IPS DF 6.9 (cell line): ENCODE data around the gene NEUROG1.
A peak's percentile ranks its signal among the peaks of the same experiment; 100 is the strongest.
"Not testable (repeated sequence)": the region's sequence is repeated elsewhere in the genome, so short reads cannot be mapped to it uniquely, and the experiment has no call there.

Source experiments
- DNase-seq: peaks from one replicate; pipeline ENCODE4 v3.0.0-alpha.2; 2013; ENCODE audit warnings: low read depth, low spot score
- H3K27ac ChIP-seq: one replicate; pipeline ENCODE4 v1.5.1; 2013; ENCODE audit warnings: low read length, control low read depth
- H3K27me3 ChIP-seq: 2 replicates; pipeline ENCODE4 v1.6.1; 2013; ENCODE audit warnings: mild to moderate bottlenecking, low read length; ENCODE audit not compliant: control insufficient read depth, insufficient read depth
- H3K36me3 ChIP-seq: 2 replicates; pipeline ENCODE4 v1.6.1; 2013; ENCODE audit warnings: low read length; ENCODE audit not compliant: control insufficient read depth, insufficient read depth
- H3K4me1 ChIP-seq: 2 replicates; pipeline ENCODE4 v1.6.1; 2013; ENCODE audit warnings: low read length; ENCODE audit not compliant: control insufficient read depth, insufficient read depth
- H3K4me3 ChIP-seq: 2 replicates; pipeline ENCODE4 v1.5.1; 2013; ENCODE audit warnings: mild to moderate bottlenecking, low read length
- H3K9me3 ChIP-seq: 2 replicates; pipeline ENCODE4 v1.6.1; 2013; ENCODE audit warnings: low read length, inconsistent platforms; ENCODE audit not compliant: control insufficient read depth, insufficient read depth
- WGBS: extraction: QIAGEN DNeasy Blood & Tissue Kit; methylation state at CpG from one replicate; pipeline ENCODE4 v1.1.7; 2013; ENCODE audit warnings: mixed read lengths, missing lambda C conversion rate; ENCODE audit not compliant: insufficient read length, insufficient coverage; 5-methylcytosine and 5-hydroxymethylcytosine counted together

NEUROG1 gene

DNA sequence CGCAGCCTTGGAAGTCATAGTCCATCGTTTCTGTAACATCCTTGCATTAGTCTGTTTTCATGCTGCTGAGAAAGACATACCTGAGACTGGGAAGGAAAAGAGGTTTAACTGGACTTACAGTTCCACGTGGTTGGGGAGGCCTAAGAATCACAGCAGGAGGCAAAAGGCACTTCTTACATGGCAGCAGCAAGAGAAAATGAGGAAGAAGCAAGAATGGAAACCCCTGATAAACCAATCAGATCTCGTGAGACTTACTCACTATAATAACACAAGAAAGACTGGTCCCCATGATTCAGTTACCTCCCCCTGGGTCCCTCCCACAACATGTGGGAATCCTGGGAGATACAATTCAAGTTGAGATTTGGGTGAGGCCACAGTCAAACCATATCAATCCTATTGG is 40.2 kb downstream of the NEUROG1 start:
- peaks cover 60% of the 10 kb centered on the region for H3K27me3 ChIP-seq
- H3K9me3 ChIP-seq: not testable (repeated sequence)
- no CpG with 5 or more reads among the region's 4 CpGs for WGBS

DNA sequence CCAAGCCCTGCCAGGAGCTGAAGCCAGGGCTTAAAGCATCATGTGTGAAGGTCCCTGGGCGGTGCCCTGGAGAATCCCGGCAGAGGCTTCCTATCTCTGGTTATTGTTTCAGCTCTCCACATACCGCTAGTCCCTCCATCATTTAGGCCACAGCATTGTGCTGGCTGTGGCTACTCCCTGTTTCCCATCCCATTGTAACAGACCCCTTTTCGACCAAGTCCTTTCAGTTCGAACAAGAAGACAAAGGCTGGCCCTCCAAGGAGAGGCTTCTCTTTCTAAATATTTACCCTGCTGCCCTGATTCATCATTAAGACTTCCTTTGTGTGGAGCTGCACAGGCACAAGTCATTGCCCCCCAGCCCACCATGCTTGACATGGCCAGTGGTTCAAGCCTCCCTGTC is 41.6 kb downstream of the NEUROG1 start:
- H3K36me3 ChIP-seq: no peaks in the 10 kb centered on the region
- no peak overlapping the region for H3K4me3 ChIP-seq
- DNase-seq: no peak
- H3K4me1 ChIP-seq: peaks cover 16% of the 10 kb centered on the region
- no peak overlapping the region for H3K27ac ChIP-seq
- H3K27me3 ChIP-seq: peaks cover 73% of the 10 kb centered on the region
- WGBS: no CpG with 5 or more reads among the region's 5 CpGs
- no peaks in the 10 kb centered on the region for H3K9me3 ChIP-seq

More for the DNA sequence above, 40.2 kb downstream of the NEUROG1 start:
- DNase-seq, H3K4me1 ChIP-seq, H3K36me3 ChIP-seq, H3K27ac ChIP-seq, H3K4me3 ChIP-seq: not testable (repeated sequence)

DNA sequence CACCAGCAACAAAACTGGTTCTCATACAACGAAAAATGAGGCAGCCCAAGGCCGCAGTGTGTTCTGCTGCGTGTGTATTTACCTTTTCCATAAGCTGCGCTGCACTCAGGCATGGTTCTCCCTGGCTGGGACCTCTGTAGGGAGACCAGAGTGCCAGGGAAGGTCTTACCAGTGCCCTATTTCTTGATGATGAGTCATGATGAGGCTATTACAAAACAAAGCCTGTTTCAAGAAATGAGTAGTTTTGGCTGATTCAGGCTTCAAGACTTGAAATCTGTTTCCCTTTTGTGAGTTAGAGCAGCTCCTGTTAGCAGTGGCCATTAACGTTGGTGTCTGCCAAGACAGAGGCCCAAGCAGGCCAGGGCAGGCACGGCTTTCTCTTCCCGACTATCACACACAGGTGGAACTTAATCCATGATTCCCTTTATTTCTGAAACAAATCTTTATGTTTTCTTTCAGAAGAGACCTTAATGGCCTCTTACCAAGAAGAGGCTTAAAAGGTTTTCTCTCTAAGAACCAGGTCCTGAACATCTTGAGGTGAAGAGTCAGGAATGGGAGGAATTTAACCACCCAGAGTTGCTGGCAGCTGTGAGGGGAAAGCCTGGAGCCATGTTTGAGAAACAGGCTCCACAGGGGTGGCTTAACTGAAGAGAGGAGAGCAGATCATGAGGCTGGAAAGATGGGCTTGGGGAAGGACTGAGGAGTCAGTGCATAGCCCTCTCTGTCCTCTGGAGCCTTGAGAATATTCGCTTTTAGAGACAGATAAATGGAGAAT is 42.2 kb downstream of the NEUROG1 start:
- peaks cover 77% of the 10 kb centered on the region for H3K27me3 ChIP-seq
- H3K4me3 ChIP-seq: no peak overlapping the region
- H3K36me3 ChIP-seq: no peaks in the 10 kb centered on the region
- H3K9me3 ChIP-seq: no peaks in the 10 kb centered on the region
- WGBS: no CpG with 5 or more reads among the region's 8 CpGs
- no peak for DNase-seq
- H3K27ac ChIP-seq: no peak overlapping the region
- H3K4me1 ChIP-seq: peaks cover 16% of the 10 kb centered on the region

DNA sequence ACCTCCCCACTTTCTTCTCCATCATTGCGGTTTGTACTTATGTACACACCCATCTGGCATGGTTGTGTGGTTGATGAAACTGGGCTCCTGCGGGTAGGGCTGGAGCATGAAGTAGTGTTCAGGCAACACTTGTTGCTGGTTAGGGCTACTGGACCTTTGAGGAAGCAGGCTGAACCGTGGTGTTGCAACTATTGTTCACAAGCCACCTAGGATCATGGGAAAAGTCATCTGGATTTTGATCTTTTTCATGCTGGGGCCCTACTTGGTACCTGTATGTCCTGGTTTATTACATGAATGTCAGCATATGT is 43.5 kb downstream of the NEUROG1 start:
- Histone ChIP-seq H3K36me3 (no peaks in the 10 kb centered on the region), H3K27me3 (peaks cover 82% of the 10 kb centered on the region), H3K4me3 (no peak overlapping the region), H3K4me1 (peaks cover 18% of the 10 kb centered on the region), H3K9me3 (no peaks in the 10 kb centered on the region), H3K27ac (no peak overlapping the region)
- DNase-seq: no peak
- WGBS: no CpG with 5 or more reads among the region's 3 CpGs

- DNase-seq: no peak
- Histone ChIP-seq H3K36me3 (no peaks in the 10 kb centered on the region), H3K27ac (no peak overlapping the region), H3K4me3 (peak overlapping the region; percentile 20; the same call in 1 of the 2 replicates), H3K9me3 (no peaks in the 10 kb centered on the region), H3K4me1 (peaks cover 18% of the 10 kb centered on the region), H3K27me3 (peaks cover 85% of the 10 kb centered on the region)
- no CpG with 5 or more reads among the region's 40 CpGs for WGBS
Measured at GRCh38 chr5:135491552-135492318, 44.0 kb downstream of the NEUROG1 start.

- H3K4me1 ChIP-seq: peaks cover 18% of the 10 kb centered on the region
- peaks cover 89% of the 10 kb centered on the region for H3K27me3 ChIP-seq
- no peak overlapping the region for H3K27ac ChIP-seq
- DNase-seq: no peak
- H3K4me3 ChIP-seq: no peak overlapping the region; the same call in 1 of the 2 replicates
- WGBS: no CpG with 5 or more reads among the region's 14 CpGs
- no peaks in the 10 kb centered on the region for H3K9me3 ChIP-seq
- no peaks in the 10 kb centered on the region for H3K36me3 ChIP-seq
Measured at GRCh38 chr5:135491038-135491551, 44.7 kb downstream of the NEUROG1 start.

DNA sequence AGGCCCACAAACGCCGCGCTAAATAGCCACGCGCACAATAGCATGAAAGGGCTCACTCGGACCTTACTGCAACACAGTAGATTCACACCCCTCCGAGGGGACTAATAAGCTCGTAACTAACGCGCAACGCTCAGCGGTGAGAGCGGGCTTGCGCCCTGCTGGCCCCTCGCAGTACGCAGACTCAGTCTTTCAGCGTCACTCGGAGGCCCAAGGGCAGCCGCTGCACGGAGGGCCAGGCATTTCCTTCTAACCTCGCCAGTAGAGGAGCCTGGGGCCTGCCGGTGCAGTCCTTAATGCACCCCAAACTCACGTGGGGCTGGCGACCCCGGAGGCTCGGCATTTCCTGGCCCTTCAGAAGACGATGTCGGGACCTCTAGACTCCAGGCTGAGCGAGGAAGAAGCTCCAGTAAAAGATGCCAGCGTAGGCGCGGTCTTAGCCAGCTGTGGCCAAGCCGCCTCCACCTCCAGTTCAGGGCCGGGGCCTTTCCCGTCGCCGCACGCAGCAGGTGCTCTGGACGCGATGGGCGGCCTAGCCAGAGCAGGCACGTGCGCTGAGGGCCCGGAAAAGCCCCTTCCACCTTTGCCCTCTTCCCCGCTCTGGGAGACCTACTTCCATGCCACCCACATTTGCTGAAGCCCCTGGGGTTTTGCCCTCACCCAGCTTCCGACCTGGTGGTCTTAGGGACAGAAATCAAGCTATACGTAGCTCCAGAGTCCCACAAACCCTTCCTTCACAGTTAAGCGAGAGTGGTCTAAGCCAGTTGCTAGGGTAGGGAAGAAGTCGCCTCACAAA is 45.3 kb downstream of the NEUROG1 start:
- Histone ChIP-seq H3K36me3 (no peaks in the 10 kb centered on the region), H3K4me3 (no peak overlapping the region; the same call in 1 of the 2 replicates), H3K4me1 (peaks cover 18% of the 10 kb centered on the region), H3K27ac (no peak overlapping the region), H3K27me3 (peaks cover 95% of the 10 kb centered on the region), H3K9me3 (no peaks in the 10 kb centered on the region)
- no peak for DNase-seq
- no CpG with 5 or more reads among the region's 49 CpGs for WGBS

GRCh38 chr5:135489466-135490244 is 46.1 kb downstream of the NEUROG1 start:
- H3K27ac ChIP-seq: no peak overlapping the region
- no peaks in the 10 kb centered on the region for H3K36me3 ChIP-seq
- H3K4me1 ChIP-seq: peaks cover 18% of the 10 kb centered on the region
- H3K27me3 ChIP-seq: peaks cover 94% of the 10 kb centered on the region
- no CpG with 5 or more reads among the region's 53 CpGs for WGBS
- DNase-seq: no peak
- no peak overlapping the region; the same call in 1 of the 2 replicates for H3K4me3 ChIP-seq
- no peaks in the 10 kb centered on the region for H3K9me3 ChIP-seq

DNA sequence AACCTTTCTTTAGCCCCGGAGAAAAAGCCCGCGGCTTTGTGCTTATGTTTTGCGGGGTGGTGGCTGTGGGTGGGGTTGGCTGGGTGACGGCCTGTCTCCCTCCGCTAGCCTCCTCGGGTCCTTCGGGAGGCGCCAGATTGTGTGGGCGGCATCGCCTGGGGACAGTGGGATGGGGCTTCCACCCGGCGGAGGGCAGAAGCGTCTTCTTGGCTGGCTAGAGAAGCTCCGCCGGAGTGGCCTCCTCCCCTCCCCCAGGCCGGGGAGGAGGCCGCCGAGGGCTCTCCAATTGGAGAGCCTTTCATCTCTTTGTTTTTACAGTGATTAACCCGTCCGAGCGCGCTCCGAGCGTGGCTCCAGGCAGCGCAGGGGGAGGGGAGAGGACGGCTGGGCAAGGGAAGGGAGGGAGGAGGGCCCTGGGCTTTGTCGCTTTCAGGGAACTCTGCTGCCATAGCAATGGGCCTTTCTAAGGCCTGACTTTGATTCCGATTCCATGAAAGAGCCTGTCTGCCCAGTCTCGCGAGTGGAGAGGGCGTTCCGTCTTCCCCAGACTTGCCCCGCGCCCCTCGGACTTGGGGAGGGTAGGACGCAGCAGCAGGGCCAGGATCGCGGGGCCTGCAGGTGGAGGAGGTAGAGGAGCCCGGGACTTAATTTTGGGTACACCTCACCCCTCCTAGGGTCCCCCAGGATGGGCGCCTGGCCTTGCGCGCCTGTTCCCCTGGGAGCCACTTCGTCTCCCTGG is 46.9 kb downstream of the NEUROG1 start:
- Histone ChIP-seq H3K4me1 (peaks cover 18% of the 10 kb centered on the region), H3K4me3 (peak overlapping the region; percentile 5; the same call in 1 of the 2 replicates), H3K27ac (no peak overlapping the region), H3K36me3 (no peaks in the 10 kb centered on the region), H3K9me3 (no peaks in the 10 kb centered on the region), H3K27me3 (peaks cover 88% of the 10 kb centered on the region)
- WGBS: no CpG with 5 or more reads among the region's 44 CpGs
- DNase-seq: no peak
